Fibroblast of villous mesenchyme (primary cell): ENCODE measurements around the gene TMTC1. TPM values are rescaled to one million over a fixed set of nuclear protein-coding genes. Genes with fewer than 3 reads are reported as not detected.

Source experiments
- DNase-seq: peaks from one replicate; pipeline ENCODE4 v3.0.0-alpha.2; 2010; ENCODE audit warnings: low read depth
- H3K4me3 ChIP-seq: 2 replicates; pipeline ENCODE4 v1.5.1; 2011; ENCODE audit warnings: low read depth, mild to moderate bottlenecking, low read length
- total RNA-seq: library from RNA; depleted of rRNA; stranded (reverse); fragments of >200 nt; gene quantifications from 2 replicates; pipeline ENCODE4 v1.2.3, GENCODE V29; 2012
- TF ChIP-seq, protein P1 (sequence below): IDR thresholded peaks from 2 replicates; pipeline ENCODE4 v1.5.1; 2012; ENCODE audit warnings: low read depth, mild to moderate bottlenecking, low read length; ENCODE audit not compliant: insufficient read depth

Gene TMTC1
- total RNA-seq, 1 donor, result 33.2 TPM

DNA sequence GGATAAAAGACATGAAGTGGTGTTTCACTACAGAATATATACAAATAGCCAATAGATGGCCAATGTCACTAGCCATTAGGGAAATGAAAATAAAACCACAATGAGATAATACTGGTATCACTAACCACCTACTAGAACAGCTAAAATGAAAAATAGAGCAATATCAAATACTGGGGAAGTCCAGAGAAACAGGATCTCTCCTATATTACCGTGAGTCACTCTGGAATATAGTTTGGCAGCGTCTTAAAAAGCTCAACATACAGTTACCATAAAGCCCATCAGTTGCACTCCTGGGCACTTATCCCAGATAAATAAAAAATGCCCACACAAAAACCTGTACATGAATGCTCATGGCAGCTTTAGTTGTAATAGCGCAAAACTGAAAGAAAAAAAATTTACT lies 101.7 kb downstream of the TMTC1 start:
- no peak for DNase-seq
- no peak overlapping the region for H3K4me3 ChIP-seq
- TF ChIP-seq, protein P1, sequence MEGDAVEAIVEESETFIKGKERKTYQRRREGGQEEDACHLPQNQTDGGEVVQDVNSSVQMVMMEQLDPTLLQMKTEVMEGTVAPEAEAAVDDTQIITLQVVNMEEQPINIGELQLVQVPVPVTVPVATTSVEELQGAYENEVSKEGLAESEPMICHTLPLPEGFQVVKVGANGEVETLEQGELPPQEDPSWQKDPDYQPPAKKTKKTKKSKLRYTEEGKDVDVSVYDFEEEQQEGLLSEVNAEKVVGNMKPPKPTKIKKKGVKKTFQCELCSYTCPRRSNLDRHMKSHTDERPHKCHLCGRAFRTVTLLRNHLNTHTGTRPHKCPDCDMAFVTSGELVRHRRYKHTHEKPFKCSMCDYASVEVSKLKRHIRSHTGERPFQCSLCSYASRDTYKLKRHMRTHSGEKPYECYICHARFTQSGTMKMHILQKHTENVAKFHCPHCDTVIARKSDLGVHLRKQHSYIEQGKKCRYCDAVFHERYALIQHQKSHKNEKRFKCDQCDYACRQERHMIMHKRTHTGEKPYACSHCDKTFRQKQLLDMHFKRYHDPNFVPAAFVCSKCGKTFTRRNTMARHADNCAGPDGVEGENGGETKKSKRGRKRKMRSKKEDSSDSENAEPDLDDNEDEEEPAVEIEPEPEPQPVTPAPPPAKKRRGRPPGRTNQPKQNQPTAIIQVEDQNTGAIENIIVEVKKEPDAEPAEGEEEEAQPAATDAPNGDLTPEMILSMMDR, result no peak

DNA sequence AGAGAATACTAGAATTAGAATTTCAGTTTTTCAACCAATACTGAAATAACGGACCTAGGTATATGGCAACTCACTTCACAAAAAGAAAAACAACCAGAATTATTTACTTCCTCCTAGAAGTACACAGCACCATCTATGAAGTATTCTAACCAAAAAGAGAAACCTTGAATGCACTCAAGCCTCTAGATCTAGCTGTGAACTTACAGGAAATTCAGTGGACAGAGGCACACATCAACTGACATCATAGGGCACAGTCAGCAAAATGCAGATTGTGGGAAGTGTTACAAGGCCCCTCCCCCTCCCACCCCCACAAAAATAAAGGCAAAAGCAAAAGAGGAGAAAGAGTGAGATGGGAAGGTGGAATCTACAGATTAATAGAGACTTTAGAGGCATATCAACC lies 102.4 kb downstream of the TMTC1 start:
- H3K4me3 ChIP-seq, result no peak overlapping the region
- no peak for DNase-seq
- TF ChIP-seq, protein P1, result no peak

DNA sequence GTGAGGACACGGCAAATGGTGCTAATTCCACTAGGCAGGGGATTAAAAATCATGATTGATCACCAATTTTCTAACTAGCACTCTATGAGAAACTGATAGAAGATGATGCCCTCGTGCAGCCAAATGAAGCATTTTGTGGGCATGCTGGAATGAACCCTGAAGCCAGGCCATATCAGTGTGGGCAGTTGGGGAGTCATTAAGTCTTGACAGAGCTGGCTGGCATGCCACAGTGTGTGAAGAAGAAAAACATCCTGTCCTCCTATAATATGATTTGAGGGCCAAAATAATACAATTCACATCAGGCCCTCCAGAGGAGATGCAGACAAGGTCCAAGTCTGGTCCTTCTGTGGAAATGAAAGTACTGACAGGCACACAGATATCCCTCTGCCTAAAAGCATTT lies 107.1 kb downstream of the TMTC1 start:
- H3K4me3 ChIP-seq, result no peak overlapping the region
- DNase-seq, result no peak
- TF ChIP-seq, protein P1, result no peak

DNA sequence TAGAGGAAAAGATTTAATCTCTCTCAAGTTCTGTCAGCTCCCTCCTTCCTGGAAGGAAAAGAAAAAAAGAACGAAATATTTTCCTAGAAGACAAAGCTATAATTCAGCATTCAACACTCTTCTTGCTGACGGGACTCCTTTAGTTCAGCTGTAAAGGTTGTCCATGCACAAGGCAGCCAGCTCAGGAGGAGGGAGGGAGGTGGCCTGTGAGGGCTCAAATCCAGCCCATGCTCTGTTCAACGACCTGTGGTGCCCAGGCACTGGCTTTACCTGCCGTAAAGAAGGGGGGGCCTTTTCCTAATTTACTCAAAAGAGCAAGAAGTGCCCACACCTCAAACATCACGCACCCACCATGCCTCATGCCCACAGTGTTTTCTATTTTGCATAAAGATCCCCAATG lies 109.3 kb downstream of the TMTC1 start:
- TF ChIP-seq, protein P1, result no peak
- DNase-seq, result no peak
- H3K4me3 ChIP-seq, result no peak overlapping the region

DNA sequence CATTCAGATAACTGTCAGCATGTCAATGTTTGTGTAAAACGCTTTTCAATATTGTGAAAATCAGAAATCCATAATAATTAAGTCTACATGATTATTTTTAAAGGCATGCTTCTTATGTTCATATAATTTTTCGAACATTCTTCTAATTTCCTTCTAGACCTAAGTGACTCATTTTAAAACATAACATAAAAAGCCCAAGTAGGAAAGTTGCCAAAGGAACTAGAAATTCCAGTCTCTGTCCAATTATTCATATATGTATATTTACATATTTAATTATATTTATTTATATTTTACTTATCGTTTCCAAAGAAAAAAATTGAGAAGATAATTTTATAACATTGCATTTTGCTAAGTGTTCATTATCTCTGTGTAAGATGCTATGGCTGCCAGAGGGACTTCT lies 110.4 kb downstream of the TMTC1 start:
- TF ChIP-seq, protein P1, result no peak
- no peak overlapping the region for H3K4me3 ChIP-seq
- DNase-seq, result peak; percentile 28

DNA sequence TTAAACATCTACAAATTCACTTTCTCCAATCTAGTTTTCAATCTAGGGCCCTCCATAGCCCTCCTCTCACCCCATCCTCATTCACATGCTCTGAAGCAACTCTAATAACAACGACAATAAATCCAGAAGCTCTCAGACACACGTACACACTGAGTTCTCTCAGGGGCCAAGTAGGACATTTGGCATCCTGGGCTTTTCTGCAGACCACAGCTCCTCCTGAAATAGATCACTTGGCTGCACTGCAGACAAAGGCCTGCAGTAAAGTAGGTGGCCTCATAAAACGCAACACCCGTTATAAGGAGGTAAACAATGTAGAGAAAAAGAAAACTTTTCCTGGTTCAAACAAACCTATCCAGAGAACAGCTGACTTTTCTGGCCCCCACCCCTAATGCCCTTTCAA lies 111.2 kb downstream of the TMTC1 start:
- DNase-seq, result no peak
- no peak overlapping the region for H3K4me3 ChIP-seq
- TF ChIP-seq, protein P1, result no peak

DNA sequence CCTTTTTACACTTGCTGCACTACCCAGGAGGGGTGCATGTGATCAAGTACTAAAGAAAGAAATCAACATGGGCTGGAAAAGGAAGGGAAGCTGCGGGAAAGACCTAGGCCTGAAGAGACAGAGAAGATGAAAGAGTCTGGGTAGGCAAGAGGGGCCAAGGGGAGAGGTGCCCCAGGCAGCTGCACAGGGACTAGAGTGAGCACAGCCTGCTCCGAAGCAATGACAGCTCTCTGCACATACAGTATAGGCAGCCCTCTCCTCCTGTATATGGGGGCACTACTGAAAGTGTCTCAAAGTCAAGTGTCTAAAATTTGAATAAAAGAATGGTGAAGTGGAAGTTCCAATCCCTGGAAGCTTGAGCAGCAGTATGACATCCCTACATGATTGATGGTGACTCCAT lies 112.0 kb downstream of the TMTC1 start:
- TF ChIP-seq, protein P1, result no peak
- no peak for DNase-seq
- H3K4me3 ChIP-seq, result no peak overlapping the region
